Endothelial cell of umbilical vein (primary cell): ENCODE results near the gene SP140L. TPM values are rescaled to one million over a fixed set of nuclear protein-coding genes. Genes with fewer than 3 reads are reported as not detected.

Source experiments
- BruUV-seq: library from RNA; stranded (reverse); fragments of 400-500 nt; replicated peaks from 2 replicates; lab custom pipeline; 2021; lab: Mats Ljungman, UMichigan
- CTCF ChIA-PET: fragments of 300-600, 350-600 bp; sonication (Branson Sonifier 250); formaldehyde crosslinking; loops from one replicate; lab custom pipeline; 2021; ENCODE audit warnings: antibody characterized with exemption, inconsistent platforms; lab: Charles Lee
- POLR2A ChIA-PET: fragments of 300-600, 350-600 bp; sonication (Branson Sonifier 250); formaldehyde crosslinking; loops from one replicate; lab custom pipeline; 2021; ENCODE audit warnings: antibody characterized with exemption, inconsistent platforms; lab: Charles Lee
- DNase-seq: peaks from one replicate; pipeline ENCODE4 v3.0.0-alpha.2; 2011; ENCODE audit warnings: low read depth, low spot score
- FAIRE-seq: peaks from 2 replicates; lab custom pipeline; 2011; peaks lifted over from hg19 to GRCh38; lab: Jason Lieb, UNC
- H2AFZ ChIP-seq: 2 replicates; pipeline ENCODE4 v1.6.0; 2012; ENCODE audit warnings: low read depth, low read length, control low read depth, inconsistent platforms
- H3K27ac ChIP-seq: 2 replicates; pipeline ENCODE4 v1.5.1; 2011; ENCODE audit warnings: low read depth, mild to moderate bottlenecking, control low read depth, low read length, moderate library complexity; ENCODE audit not compliant: insufficient read depth
- H3K27me3 ChIP-seq, 2 experiments: 2 replicates each; pipeline versions ENCODE4 v1.6.0 to v1.6.1; 2011; ENCODE audit warnings: low read length in 2 of 2, mixed read lengths in 1 of 2; ENCODE audit not compliant: control insufficient read depth in 2 of 2, insufficient read depth in 2 of 2
- H3K36me3 ChIP-seq, 2 experiments: 2 replicates in 1 of 2; 3 replicates in 1 of 2; pipeline ENCODE4 v1.5.1; 2011; ENCODE audit warnings: low read length in 2 of 2, mild to moderate bottlenecking in 1 of 2, moderate library complexity in 1 of 2; ENCODE audit not compliant: control insufficient read depth in 2 of 2, insufficient read depth in 2 of 2; ENCODE audit errors: extremely low read depth in 1 of 2
- H3K4me1 ChIP-seq: 3 replicates; pipeline ENCODE4 v1.5.1; 2011; ENCODE audit warnings: mild to moderate bottlenecking, low read length; ENCODE audit not compliant: control insufficient read depth, insufficient read depth; ENCODE audit errors: extremely low read depth
- H3K4me2 ChIP-seq: 2 replicates; pipeline ENCODE4 v1.6.1; 2011; ENCODE audit warnings: low read length, control low read depth, mixed read lengths; ENCODE audit not compliant: insufficient read depth
- H3K4me3 ChIP-seq, 3 experiments: fragments of 200-600 bp in 1 of 3; sonication (generic), shearing (Covaris generic) in 1 of 3; replicated peaks in 1 of 3; 2 replicates each; pipeline ENCODE4 v1.5.1; 2011 to 2016; ENCODE audit warnings: control low read depth in 3 of 3, low read length in 3 of 3, mild to moderate bottlenecking in 2 of 3, inconsistent platforms in 1 of 3, low read depth in 1 of 3, moderate library complexity in 1 of 3; ENCODE audit not compliant: insufficient read depth in 1 of 3
- H3K79me2 ChIP-seq: 2 replicates; pipeline ENCODE4 v1.6.0; 2012; ENCODE audit warnings: low read length, inconsistent platforms; ENCODE audit not compliant: control insufficient read depth, insufficient read depth
- H3K9ac ChIP-seq: replicated peaks from 2 replicates; pipeline ENCODE3; 2011; ENCODE audit warnings: low read length, control low read depth; ENCODE audit not compliant: insufficient read depth; ENCODE audit errors: extremely low read depth
- H3K9me1 ChIP-seq: replicated peaks from 3 replicates; pipeline ENCODE4 v1.6.0; 2011; ENCODE audit warnings: mild to moderate bottlenecking, low read length; ENCODE audit not compliant: control insufficient read depth, insufficient read depth; ENCODE audit errors: extremely low read depth
- H3K9me3 ChIP-seq: replicated peaks from 2 replicates; pipeline ENCODE4 v1.5.1; 2012; ENCODE audit warnings: low read length, inconsistent platforms; ENCODE audit not compliant: control insufficient read depth, insufficient read depth
- H4K20me1 ChIP-seq: replicated peaks from 2 replicates; pipeline ENCODE3; 2011; ENCODE audit warnings: mild to moderate bottlenecking, low read length; ENCODE audit not compliant: control insufficient read depth, insufficient read depth; ENCODE audit errors: extremely low read depth
- CTCF ChIP-seq, 2 donors: IDR thresholded peaks; 1 replicate in 1 of 2; 2 replicates in 1 of 2; pipeline ENCODE4 v1.5.1; 2011; ENCODE audit warnings: low read length in 2 of 2, mild to moderate bottlenecking in 2 of 2, moderate library complexity in 2 of 2, control low read depth in 1 of 2, inconsistent platforms in 1 of 2, low read depth in 1 of 2; ENCODE audit not compliant: insufficient read depth in 1 of 2; ENCODE audit errors: extremely low read depth in 1 of 2
- EZH2 ChIP-seq: IDR thresholded peaks from 2 replicates; pipeline ENCODE4 v1.6.1; 2012; ENCODE audit warnings: borderline replicate concordance, low read depth, mild to moderate bottlenecking, moderate library complexity, low read length, inconsistent platforms; ENCODE audit not compliant: severe bottlenecking
- FOS ChIP-seq: IDR thresholded peaks from 2 replicates; pipeline ENCODE4 v1.6.1; 2011; ENCODE audit warnings: mild to moderate bottlenecking, low read length, moderate library complexity, borderline replicate concordance; ENCODE audit not compliant: insufficient read depth
- GATA2 ChIP-seq: IDR thresholded peaks from 2 replicates; pipeline ENCODE4 v1.7.0; 2011; ENCODE audit warnings: low read depth, mild to moderate bottlenecking, moderate library complexity, mixed read lengths, low read length; ENCODE audit not compliant: insufficient read length, insufficient read depth
- JUN ChIP-seq: IDR thresholded peaks from 2 replicates; pipeline ENCODE4 v1.6.1; 2011; ENCODE audit warnings: borderline replicate concordance, low read depth; ENCODE audit not compliant: insufficient read length, insufficient read depth
- MAX ChIP-seq: IDR thresholded peaks from 2 replicates; pipeline ENCODE4 v1.6.1; 2011; ENCODE audit not compliant: insufficient read depth, insufficient read length
- MYC ChIP-seq: IDR thresholded peaks from one replicate; pipeline ENCODE4 v1.6.1; 2011; ENCODE audit warnings: mild to moderate bottlenecking, low read depth, low read length
- POLR2A ChIP-seq: IDR thresholded peaks from 2 replicates; pipeline ENCODE4 v1.6.1; 2012; ENCODE audit warnings: low read depth, mild to moderate bottlenecking, control low read depth, low read length
- POLR2AphosphoS5 ChIP-seq: IDR thresholded peaks from 2 replicates; pipeline ENCODE4 v1.6.1; 2012; ENCODE audit warnings: low read depth, mild to moderate bottlenecking, control low read depth, low read length, moderate library complexity; ENCODE audit not compliant: insufficient read depth
- dilution Hi-C: fragments of 300-500 bp; cut with MboI; formaldehyde crosslinking; loops from one replicate; pipeline ENCODE4 v1.15.0; 2019; ENCODE audit warnings: low sequenced_read_pairs; ENCODE audit not compliant: extremely low pct_ligation_motif_present
- intact Hi-C: fragments of 100-400 bp; cut with micrococcal nuclease; formaldehyde crosslinking; loops from one replicate; pipeline ENCODE4 v1.10.0; 2022
- polyA plus RNA-seq, 4 experiments: library from polyadenylated mRNA; depleted of rRNA in 3 of 4; stranded (reverse) in 3 of 4; unstranded in 1 of 4; fragments of >200 nt; gene quantifications; 2 replicates each; pipeline versions ENCODE4 v1.2.1 to v1.2.3, GENCODE V29; 2011 to 2012; ENCODE audit warnings: missing spikeins in 1 of 4
- total RNA-seq: library from RNA; stranded (reverse); gene quantifications from 2 replicates; pipeline ENCODE4 v1.2.3, GENCODE V29; 2021

Gene SP140L
- total and polyA plus RNA-seq, 2 donors (not counting 3 experiments of a cell fraction or from before 2014, with no cell fraction given), result 16.0 to 27.3 TPM

- ChIA-PET POLR2A (no interaction called here), CTCF (interaction anchor here (0.9 kb wide), 1 partner anchor 21 kb away, joined by 3 read pairs; the partner anchor contains the start of gene SP140L)
- Histone ChIP-seq H3K79me2 (peaks cover 9% of the 10 kb centered on the region), H3K27ac (no peak overlapping the region), H3K9me1 (no peaks in the 10 kb centered on the region), H3K9ac (no peak overlapping the region), H3K4me2 (no peak overlapping the region), H3K4me3 (no peak overlapping the region), H3K27me3 (no peaks in the 10 kb centered on the region), H4K20me1 (no peaks in the 10 kb centered on the region), H3K4me1 (no peaks in the 10 kb centered on the region), H2AFZ (no peak overlapping the region), H3K36me3 (no peaks in the 10 kb centered on the region), H3K9me3 (no peaks in the 10 kb centered on the region)
- peak; percentile 6 for DNase-seq
- no peak for TF ChIP-seq EZH2
- no peak for TF ChIP-seq POLR2AphosphoS5
- no peak for TF ChIP-seq MAX
- TF ChIP-seq FOS, result no peak
- TF ChIP-seq JUN, result no peak
- no peak for TF ChIP-seq GATA2
- no peak for TF ChIP-seq POLR2A
- TF ChIP-seq CTCF (IDR thresholded peaks at IDR 0.05; ENCODE audit: extremely low read depth in 1 of 2, insufficient read depth in 1 of 2, low read depth in 1 of 2, low read length in 2 of 2), result no peak
- TF ChIP-seq MYC, result no peak
- no TSS peak for BruUV-seq
- no peak for FAIRE-seq
- dilution Hi-C loops (no loop called here), intact Hi-C loops (no loop called here)
Measured at GRCh38 chr2:230347659-230348305, 20.8 kb downstream of the SP140L start.
